GM23248 (cell line): ENCODE measurements around the gene AMN1.
"Not testable (repeated sequence)": the region's sequence is repeated elsewhere in the genome, so short reads cannot be mapped to it uniquely, and the experiment has no call there.

Experiments used
- EZH2 ChIP-seq: fragments of 200-600 bp; sonication (generic); IDR thresholded peaks from 2 replicates; pipeline ENCODE4 v1.6.1; 2018; ENCODE audit warnings: antibody characterized with exemption, mild to moderate bottlenecking; ENCODE audit not compliant: insufficient read depth, poor library complexity, severe bottlenecking
- EZH2phosphoT487 ChIP-seq: fragments of 200-600 bp; sonication (generic); IDR thresholded peaks from 2 replicates; pipeline ENCODE4 v1.6.1; 2018; ENCODE audit warnings: antibody characterized with exemption, moderate library complexity, mild to moderate bottlenecking, low read depth; ENCODE audit not compliant: insufficient read depth

DNA sequence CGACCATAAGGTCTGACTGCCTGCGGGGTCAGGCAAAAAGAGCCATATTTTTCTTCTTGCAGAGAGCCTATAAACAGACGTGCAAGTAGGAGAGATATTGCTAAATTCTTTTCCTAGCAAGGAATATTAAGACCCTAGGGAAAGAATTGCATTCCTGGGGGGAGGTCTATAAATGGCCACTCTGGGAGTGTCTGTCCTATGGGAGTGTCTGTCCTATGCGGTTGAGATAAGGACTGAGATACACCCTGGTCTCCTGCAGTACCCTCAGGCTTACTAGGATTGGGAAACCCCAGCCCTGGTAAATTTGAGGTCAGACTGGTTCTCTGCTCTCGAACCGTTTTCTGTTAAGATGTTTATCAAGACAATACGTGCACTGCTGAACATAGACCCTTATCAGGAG, 20.7 kb downstream of the AMN1 start:
- TF ChIP-seq EZH2, EZH2phosphoT487: not testable (repeated sequence)
